Lower leg skin (tissue), 3 donors: ENCODE data around the gene VAT1L.

Source experiments
- CTCF ChIP-seq, 3 donors: fragments of 450-650 bp; IDR thresholded peaks; one replicate each; pipeline ENCODE4 v1.5.1; 2016; ENCODE audit warnings: antibody characterized with exemption in 3 of 3, mild to moderate bottlenecking in 3 of 3, moderate library complexity in 2 of 3
- POLR2A ChIP-seq, 2 donors: fragments of 450-650 bp; IDR thresholded peaks; one replicate each; pipeline ENCODE4 v1.6.1; 2016 to 2017; ENCODE audit warnings: antibody characterized with exemption in 2 of 2, mild to moderate bottlenecking in 1 of 2, moderate library complexity in 1 of 2

- TF ChIP-seq CTCF (IDR thresholded peaks at IDR 0.05) (no peak), POLR2A (IDR thresholded peaks at IDR 0.05) (no peak)
Observed at GRCh38 chr16:77759201-77759600, 29.2 kb upstream of the VAT1L start.
